Stomach (tissue), 4 donors: ENCODE results near the gene FSHR.

ENCODE experiments used
- EP300 ChIP-seq: sonication (generic); formaldehyde crosslinking; IDR thresholded peaks from one replicate; pipeline ENCODE4 v1.6.1; 2017; ENCODE audit warnings: antibody characterized with exemption
- POLR2A ChIP-seq, 4 donors: fragments of 450-650 bp; IDR thresholded peaks; one replicate each; pipeline ENCODE4 v1.6.1; 2016; ENCODE audit warnings: antibody characterized with exemption in 4 of 4, control low read depth in 2 of 4, mild to moderate bottlenecking in 1 of 4, moderate library complexity in 1 of 4
- POLR2AphosphoS5 ChIP-seq, 3 donors: sonication (generic); formaldehyde crosslinking; IDR thresholded peaks; one replicate each; pipeline ENCODE4 v1.6.1; 2016; ENCODE audit warnings: antibody characterized with exemption in 3 of 3
- TF ChIP-seq, protein P1 (sequence below), 7 experiments: fragments of 450-650 bp in 4 of 7; fragments of 200-600 bp in 3 of 7; sonication (generic) in 3 of 7; IDR thresholded peaks; one replicate each; pipeline ENCODE4 v1.5.1; 2016 to 2019; ENCODE audit warnings: antibody characterized with exemption in 7 of 7, control low read depth in 2 of 7, mild to moderate bottlenecking in 1 of 7

DNA sequence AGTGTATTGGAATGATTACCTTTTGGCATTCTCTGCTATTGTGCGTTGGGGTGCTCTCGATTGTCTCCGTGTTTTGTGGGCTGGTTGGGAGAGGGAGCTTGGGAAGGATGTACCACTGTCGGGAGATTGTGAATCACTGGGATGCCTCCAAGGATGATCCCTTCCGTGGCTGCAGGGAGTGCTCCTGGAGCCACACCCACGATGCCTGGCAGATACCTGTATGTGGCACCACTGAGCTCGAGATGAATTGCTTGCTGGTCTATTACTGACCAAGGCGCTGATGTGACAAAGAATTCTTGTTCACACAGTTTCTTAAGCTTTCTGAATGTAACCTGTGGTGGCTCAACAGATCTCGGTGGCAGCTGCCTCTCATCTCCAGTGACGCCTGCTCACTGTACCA is 239.1 kb downstream of the FSHR start:
- TF ChIP-seq, protein P1, sequence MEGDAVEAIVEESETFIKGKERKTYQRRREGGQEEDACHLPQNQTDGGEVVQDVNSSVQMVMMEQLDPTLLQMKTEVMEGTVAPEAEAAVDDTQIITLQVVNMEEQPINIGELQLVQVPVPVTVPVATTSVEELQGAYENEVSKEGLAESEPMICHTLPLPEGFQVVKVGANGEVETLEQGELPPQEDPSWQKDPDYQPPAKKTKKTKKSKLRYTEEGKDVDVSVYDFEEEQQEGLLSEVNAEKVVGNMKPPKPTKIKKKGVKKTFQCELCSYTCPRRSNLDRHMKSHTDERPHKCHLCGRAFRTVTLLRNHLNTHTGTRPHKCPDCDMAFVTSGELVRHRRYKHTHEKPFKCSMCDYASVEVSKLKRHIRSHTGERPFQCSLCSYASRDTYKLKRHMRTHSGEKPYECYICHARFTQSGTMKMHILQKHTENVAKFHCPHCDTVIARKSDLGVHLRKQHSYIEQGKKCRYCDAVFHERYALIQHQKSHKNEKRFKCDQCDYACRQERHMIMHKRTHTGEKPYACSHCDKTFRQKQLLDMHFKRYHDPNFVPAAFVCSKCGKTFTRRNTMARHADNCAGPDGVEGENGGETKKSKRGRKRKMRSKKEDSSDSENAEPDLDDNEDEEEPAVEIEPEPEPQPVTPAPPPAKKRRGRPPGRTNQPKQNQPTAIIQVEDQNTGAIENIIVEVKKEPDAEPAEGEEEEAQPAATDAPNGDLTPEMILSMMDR (IDR thresholded peaks at IDR 0.05) = no peak
- TF ChIP-seq POLR2A (IDR thresholded peaks at IDR 0.05) (no peak), POLR2AphosphoS5 (IDR thresholded peaks at IDR 0.05) (no peak), EP300 (no peak)
